ENCODE measurements around the gene RRP1. TPM values are rescaled to one million over a fixed set of nuclear protein-coding genes. Genes with fewer than 3 reads are reported as not detected.
A peak's percentile ranks its signal among the peaks of the same experiment; 100 is the strongest.

The RRP1 gene
- total RNA-seq, 4 donors from 2014 or later: 22.0 to 66.8 (median 25.4) TPM

- DNase-seq (ENCODE audit: low spot score) (no peak), ATAC-seq (ENCODE audit: low FRiP score) (no peak)
- no peak for TF ChIP-seq CTCF (IDR thresholded peaks at IDR 0.05)
Observed at GRCh38 chr21:43753439-43753799, 36.0 kb upstream of the RRP1 start.

GRCh38 chr21:43754948-43755781, 34.2 kb upstream of the RRP1 start:
- TF ChIP-seq CTCF (IDR thresholded peaks at IDR 0.05): no peak
- DNase-seq (ENCODE audit: low spot score): no peak
- no peak for ATAC-seq (ENCODE audit: low FRiP score)

- DNase-seq (ENCODE audit: low spot score) (no peak), ATAC-seq (ENCODE audit: low FRiP score) (no peak)
- no peak for TF ChIP-seq CTCF (IDR thresholded peaks at IDR 0.05)
Observed at GRCh38 chr21:43755820-43756594, 33.4 kb upstream of the RRP1 start.

- no peak for DNase-seq (ENCODE audit: low spot score)
- no peak for TF ChIP-seq CTCF (IDR thresholded peaks at IDR 0.05)
- ATAC-seq (ENCODE audit: low FRiP score): no peak
Observed at GRCh38 chr21:43757601-43758000, 31.8 kb upstream of the RRP1 start.

- ATAC-seq (ENCODE audit: low FRiP score) (peak; percentile 42), DNase-seq (ENCODE audit: low spot score) (no peak)
- TF ChIP-seq CTCF (IDR thresholded peaks at IDR 0.05): no peak
Observed at GRCh38 chr21:43758111-43758641, 31.2 kb upstream of the RRP1 start.

GRCh38 chr21:43758811-43759210, 30.6 kb upstream of the RRP1 start:
- TF ChIP-seq CTCF (IDR thresholded peaks at IDR 0.05): no peak
- no peak for ATAC-seq (ENCODE audit: low FRiP score)
- DNase-seq (ENCODE audit: low spot score): no peak
